GM12878 (cell line): ENCODE results near the gene COL5A1. TPM values are rescaled to one million over a fixed set of nuclear protein-coding genes. Genes with fewer than 3 reads are reported as not detected.

ENCODE experiments used
- ATAC-seq: fragments of 200-7000 bp; cut with Tn5 transposase; 3 replicates; pipeline ENCODE4 v1.9.1; 2020; ENCODE audit warnings: mild to moderate bottlenecking, moderate library complexity
- BruUV-seq: library from RNA; stranded (reverse); fragments of 400-500 nt; replicated peaks from 2 replicates; lab custom pipeline; 2021; lab: Mats Ljungman, UMichigan
- CTCF ChIA-PET: fragments of 300-600 bp; sonication (Branson Sonifier 250); formaldehyde crosslinking; extraction: SDS; loops from one replicate; lab custom pipeline; 2021; ENCODE audit warnings: inconsistent platforms; lab: Yijun Ruan, JAX
- POLR2A ChIA-PET: fragments of 350-600 bp; formaldehyde crosslinking; extraction: SDS; loops from one replicate; lab custom pipeline; 2021; ENCODE audit warnings: inconsistent platforms; lab: Charles Lee
- RAD21 ChIA-PET: fragments of 300-600 bp; sonication (Branson Sonifier 250); formaldehyde crosslinking; loops from one replicate; lab custom pipeline; 2023; ENCODE audit warnings: antibody characterized with exemption; ENCODE audit not compliant: unreplicated experiment; lab: Charles Lee
- SMC1A ChIA-PET: fragments of 300-600 bp; sonication (Branson Sonifier 250); formaldehyde crosslinking; loops from one replicate; lab custom pipeline; 2023; ENCODE audit not compliant: unreplicated experiment, uncharacterized antibody; lab: Charles Lee
- DNase-seq: peaks from one replicate; pipeline ENCODE4 v3.0.0-alpha.2; 2011; ENCODE audit warnings: low read depth, low spot score
- FAIRE-seq: peaks from 3 replicates; lab custom pipeline; 2011; peaks lifted over from hg19 to GRCh38; lab: Jason Lieb, UNC
- H2AFZ ChIP-seq: 2 replicates; pipeline ENCODE4 v1.6.0; 2011; ENCODE audit warnings: low read depth, low read length, control low read depth; ENCODE audit not compliant: control insufficient read depth
- H3K27ac ChIP-seq: 2 replicates; pipeline ENCODE4 v1.5.1; 2011; ENCODE audit warnings: control low read depth; ENCODE audit not compliant: control insufficient read depth, insufficient read depth
- H3K27me3 ChIP-seq, 2 experiments: replicated peaks in 1 of 2; 2 replicates each; pipeline versions ENCODE4 v1.6.0 to v1.6.1; 2011; ENCODE audit warnings: low read length in 1 of 2; ENCODE audit not compliant: control insufficient read depth in 2 of 2, insufficient read depth in 2 of 2
- H3K36me3 ChIP-seq, 2 experiments: 2 replicates each; pipeline ENCODE4 v1.5.1; 2011; ENCODE audit warnings: low read length in 1 of 2; ENCODE audit not compliant: control insufficient read depth in 2 of 2, insufficient read depth in 2 of 2
- H3K4me1 ChIP-seq: 2 replicates; pipeline ENCODE4 v1.6.1; 2011; ENCODE audit warnings: mild to moderate bottlenecking, low read length, moderate library complexity, mixed read lengths; ENCODE audit not compliant: control insufficient read depth, insufficient read depth
- H3K4me2 ChIP-seq: 2 replicates; pipeline ENCODE4 v1.6.0; 2011; ENCODE audit warnings: control low read depth; ENCODE audit not compliant: control insufficient read depth, insufficient read depth
- H3K4me3 ChIP-seq: fragments of 200-600 bp; sonication (generic); 2 replicates; pipeline ENCODE4 v1.5.1; 2016
- H3K79me2 ChIP-seq: 2 replicates; pipeline ENCODE4 v1.6.0; 2011; ENCODE audit warnings: low read length; ENCODE audit not compliant: control insufficient read depth, insufficient read depth
- H3K9ac ChIP-seq: 2 replicates; pipeline ENCODE4 v1.8.0; 2011; ENCODE audit warnings: low read length, control low read depth, mixed read lengths; ENCODE audit not compliant: control insufficient read depth, insufficient read depth
- H3K9me3 ChIP-seq: replicated peaks from 3 replicates; pipeline ENCODE4 v1.5.1; 2011; ENCODE audit warnings: mild to moderate bottlenecking, low read length; ENCODE audit not compliant: control insufficient read depth, insufficient read depth
- H4K20me1 ChIP-seq: 2 replicates; pipeline ENCODE4 v1.6.0; 2011; ENCODE audit not compliant: control insufficient read depth, insufficient read depth
- BCL3 ChIP-seq: IDR thresholded peaks from 2 replicates; pipeline ENCODE4 v1.6.1; 2011; ENCODE audit warnings: borderline replicate concordance, low read depth, mild to moderate bottlenecking, moderate library complexity, low read length; ENCODE audit not compliant: insufficient read depth, poor library complexity, severe bottlenecking
- CEBPZ ChIP-seq: fragments of 150-350 bp; IDR thresholded peaks from 2 replicates; pipeline ENCODE4 v1.6.1; 2016; ENCODE audit warnings: low read depth, low read length
- HCFC1 ChIP-seq: fragments of 150-350 bp; IDR thresholded peaks from 2 replicates; pipeline ENCODE4 v1.6.1; 2014; ENCODE audit warnings: low read length
- KAT2A ChIP-seq: conservative IDR thresholded peaks from 2 replicates; pipeline ENCODE4 v1.6.1; 2011; ENCODE audit warnings: low read depth, low read length; ENCODE audit not compliant: control insufficient read depth
- MXI1 ChIP-seq: fragments of 150-350 bp; IDR thresholded peaks from 2 replicates; pipeline ENCODE4 v1.6.1; 2011; ENCODE audit warnings: low read depth, mild to moderate bottlenecking, inconsistent platforms, low read length, improper control_type of control experiment
- RAD51 ChIP-seq: fragments of 450-650 bp; IDR thresholded peaks from 2 replicates; pipeline ENCODE4 v1.6.1; 2016; ENCODE audit warnings: moderate library complexity, mild to moderate bottlenecking, inconsistent platforms
- RUNX3 ChIP-seq: IDR thresholded peaks from 2 replicates; pipeline ENCODE4 v1.6.1; 2012; ENCODE audit warnings: low read length, inconsistent platforms
- TBL1XR1 ChIP-seq: IDR thresholded peaks from 2 replicates; pipeline ENCODE4 v1.6.1; 2012; ENCODE audit warnings: low read depth, low read length, improper control_type of control experiment
- ZNF24 ChIP-seq: fragments of 450-650 bp; IDR thresholded peaks from 2 replicates; pipeline ENCODE4 v1.6.1; 2017; ENCODE audit warnings: antibody characterized with exemption, mild to moderate bottlenecking
- ZNF622 ChIP-seq: fragments of 450-650 bp; IDR thresholded peaks from 2 replicates; pipeline ENCODE4 v1.6.1; 2017; ENCODE audit warnings: mild to moderate bottlenecking, inconsistent platforms
- WGBS: methylation state at CpG from one replicate; pipeline ENCODE4 v1.1.6; 2016; ENCODE audit warnings: low lambda C conversion rate; ENCODE audit not compliant: insufficient replicate concordance, insufficient coverage; ENCODE audit errors: missing lambda C conversion rate; 5-methylcytosine and 5-hydroxymethylcytosine counted together
- in situ Hi-C: fragments of 300-500 bp; cut with MboI; formaldehyde crosslinking; loops from 9 replicates; pipeline ENCODE4 v1.14.3; 2018; ENCODE audit warnings: mixed read lengths
- intact Hi-C: fragments of 100-400 bp; cut with micrococcal nuclease; formaldehyde crosslinking; loops from one replicate; pipeline ENCODE4 v1.14.2; 2022; ENCODE audit not compliant: unreplicated experiment
- polyA plus RNA-seq, 11 experiments: library from polyadenylated mRNA; depleted of rRNA in 4 of 11; unstranded in 6 of 11; stranded (reverse) in 5 of 11; fragments of >200 nt; fragmentation: Nextera tagmentation in 4 of 11; fragmentation: Illumina TruSeq in 1 of 11; extraction: Ambion mirVana in 4 of 11; extraction: Trizol in 1 of 11; gene quantifications; 1 replicate in 1 of 11; 2 replicates in 10 of 11; pipeline versions ENCODE4 v1.2.1 to v1.2.3, GENCODE V29; 2011 to 2016; ENCODE audit warnings: inconsistent platforms in 2 of 11, missing spikeins in 2 of 11, low read depth in 1 of 11
- total RNA-seq, 4 experiments: library from RNA; depleted of rRNA in 3 of 4; stranded (reverse); fragments of >200 nt in 3 of 4; fragmentation: Illumina TruSeq in 1 of 4; extraction: Trizol in 1 of 4; gene quantifications; 2 replicates each; pipeline versions ENCODE4 v1.2.1 to v1.2.3, GENCODE V29; 2013 to 2021
- TF ChIP-seq, protein P1 (sequence below): fragments of 450-650 bp; formaldehyde crosslinking; IDR thresholded peaks from 2 replicates; pipeline ENCODE4 v1.5.0; 2022; ENCODE audit warnings: mild to moderate bottlenecking, missing genetic modification characterization
- TF ChIP-seq, protein P2 (sequence below), 3 experiments: IDR thresholded peaks in 2 of 3; conservative IDR thresholded peaks in 1 of 3; 2 replicates each; pipeline ENCODE4 v1.5.1; 2011; ENCODE audit warnings: low read depth in 3 of 3, low read length in 3 of 3, mild to moderate bottlenecking in 3 of 3, control low read depth in 2 of 3, moderate library complexity in 2 of 3, inconsistent platforms in 1 of 3, mixed read lengths in 1 of 3; ENCODE audit not compliant: control insufficient read depth in 2 of 3, insufficient read depth in 1 of 3; ENCODE audit errors: extremely low read depth in 1 of 3

The COL5A1 gene
- total and polyA plus RNA-seq, 10 of the 15 experiments (the other 5 are each of a cell fraction or from before 2014, with no cell fraction given) = under 0.01 to 0.15 (median 0.13) TPM; not detected in 4

DNA sequence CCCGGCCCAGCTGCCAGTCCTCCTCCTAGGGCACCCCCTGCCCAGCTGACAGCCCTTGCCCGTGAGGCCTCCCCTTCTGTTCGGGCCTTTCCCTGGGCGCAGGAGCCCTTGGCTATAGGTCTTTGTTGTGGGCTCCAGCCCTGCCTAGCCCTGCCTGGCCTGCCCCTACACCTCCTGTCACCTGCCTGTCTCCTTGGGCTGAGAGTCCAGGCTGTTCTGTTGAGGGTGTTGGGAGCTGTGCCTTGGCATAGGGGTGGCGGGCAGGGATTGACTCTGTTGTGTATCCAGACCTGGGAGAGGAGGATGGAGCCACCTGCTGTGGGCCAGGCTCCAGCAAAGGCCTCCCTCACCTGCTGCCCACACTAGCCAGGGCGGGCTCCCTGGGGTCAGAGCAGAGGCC is 250.6 kb downstream of the COL5A1 start:
- TF ChIP-seq, protein P1, sequence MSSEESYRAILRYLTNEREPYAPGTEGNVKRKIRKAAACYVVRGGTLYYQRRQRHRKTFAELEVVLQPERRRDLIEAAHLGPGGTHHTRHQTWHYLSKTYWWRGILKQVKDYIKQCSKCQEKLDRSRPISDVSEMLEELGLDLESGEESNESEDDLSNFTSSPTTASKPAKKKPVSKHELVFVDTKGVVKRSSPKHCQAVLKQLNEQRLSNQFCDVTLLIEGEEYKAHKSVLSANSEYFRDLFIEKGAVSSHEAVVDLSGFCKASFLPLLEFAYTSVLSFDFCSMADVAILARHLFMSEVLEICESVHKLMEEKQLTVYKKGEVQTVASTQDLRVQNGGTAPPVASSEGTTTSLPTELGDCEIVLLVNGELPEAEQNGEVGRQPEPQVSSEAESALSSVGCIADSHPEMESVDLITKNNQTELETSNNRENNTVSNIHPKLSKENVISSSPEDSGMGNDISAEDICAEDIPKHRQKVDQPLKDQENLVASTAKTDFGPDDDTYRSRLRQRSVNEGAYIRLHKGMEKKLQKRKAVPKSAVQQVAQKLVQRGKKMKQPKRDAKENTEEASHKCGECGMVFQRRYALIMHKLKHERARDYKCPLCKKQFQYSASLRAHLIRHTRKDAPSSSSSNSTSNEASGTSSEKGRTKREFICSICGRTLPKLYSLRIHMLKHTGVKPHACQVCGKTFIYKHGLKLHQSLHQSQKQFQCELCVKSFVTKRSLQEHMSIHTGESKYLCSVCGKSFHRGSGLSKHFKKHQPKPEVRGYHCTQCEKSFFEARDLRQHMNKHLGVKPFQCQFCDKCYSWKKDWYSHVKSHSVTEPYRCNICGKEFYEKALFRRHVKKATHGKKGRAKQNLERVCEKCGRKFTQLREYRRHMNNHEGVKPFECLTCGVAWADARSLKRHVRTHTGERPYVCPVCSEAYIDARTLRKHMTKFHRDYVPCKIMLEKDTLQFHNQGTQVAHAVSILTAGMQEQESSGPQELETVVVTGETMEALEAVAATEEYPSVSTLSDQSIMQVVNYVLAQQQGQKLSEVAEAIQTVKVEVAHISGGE (CRISPR knock-in tag) = no peak
- TF ChIP-seq TBL1XR1 (no peak), RAD51 (no peak), CEBPZ (no peak), BCL3 (no peak), ZNF24 (no peak), ZNF622 (no peak), KAT2A (no peak), RUNX3 (no peak), MXI1 (no peak), HCFC1 (no peak)
- TF ChIP-seq, protein P2, sequence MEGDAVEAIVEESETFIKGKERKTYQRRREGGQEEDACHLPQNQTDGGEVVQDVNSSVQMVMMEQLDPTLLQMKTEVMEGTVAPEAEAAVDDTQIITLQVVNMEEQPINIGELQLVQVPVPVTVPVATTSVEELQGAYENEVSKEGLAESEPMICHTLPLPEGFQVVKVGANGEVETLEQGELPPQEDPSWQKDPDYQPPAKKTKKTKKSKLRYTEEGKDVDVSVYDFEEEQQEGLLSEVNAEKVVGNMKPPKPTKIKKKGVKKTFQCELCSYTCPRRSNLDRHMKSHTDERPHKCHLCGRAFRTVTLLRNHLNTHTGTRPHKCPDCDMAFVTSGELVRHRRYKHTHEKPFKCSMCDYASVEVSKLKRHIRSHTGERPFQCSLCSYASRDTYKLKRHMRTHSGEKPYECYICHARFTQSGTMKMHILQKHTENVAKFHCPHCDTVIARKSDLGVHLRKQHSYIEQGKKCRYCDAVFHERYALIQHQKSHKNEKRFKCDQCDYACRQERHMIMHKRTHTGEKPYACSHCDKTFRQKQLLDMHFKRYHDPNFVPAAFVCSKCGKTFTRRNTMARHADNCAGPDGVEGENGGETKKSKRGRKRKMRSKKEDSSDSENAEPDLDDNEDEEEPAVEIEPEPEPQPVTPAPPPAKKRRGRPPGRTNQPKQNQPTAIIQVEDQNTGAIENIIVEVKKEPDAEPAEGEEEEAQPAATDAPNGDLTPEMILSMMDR (IDR thresholded peaks at IDR 0.05 in 2 of 3, conservative IDR thresholded peaks at IDR 0.05 in 1 of 3; ENCODE audit: control insufficient read depth in 2 of 3, extremely low read depth in 1 of 3, insufficient read depth in 1 of 3, low read depth in 3 of 3, low read length in 3 of 3) = no peak
- no peak overlapping the region for H3K4me2 ChIP-seq
- no TSS peak for BruUV-seq
- SMC1A ChIA-PET = no interaction called here
- intact Hi-C loops (no loop called here), in situ Hi-C loops (no loop called here)
- RAD21 ChIA-PET = no interaction called here
- peaks cover 2% of the 10 kb centered on the region for H3K9me3 ChIP-seq
- POLR2A ChIA-PET = no interaction called here
- no peaks in the 10 kb centered on the region for H3K79me2 ChIP-seq
- H3K4me1 ChIP-seq = peaks cover 9% of the 10 kb centered on the region; the same call in 1 of the 2 replicates
- H4K20me1 ChIP-seq = no peaks in the 10 kb centered on the region
- WGBS = 13% methylated on average over 6 of the region's 6 CpGs
- H2AFZ ChIP-seq = no peak overlapping the region
- no peak for ATAC-seq
- CTCF ChIA-PET = no interaction called here
- DNase-seq = no peak
- H3K27me3 ChIP-seq = no peaks in the 10 kb centered on the region; a peak in 1 of 4 replicates
- H3K36me3 ChIP-seq = no peaks in the 10 kb centered on the region
- H3K9ac ChIP-seq = no peak overlapping the region
- no peak overlapping the region for H3K4me3 ChIP-seq
- no peak for FAIRE-seq
- H3K27ac ChIP-seq = no peak overlapping the region
